ENCODE measurements around the gene SCN11A.

The SCN11A gene

GRCh38 chr3:39022286-39022630 is 29.5 kb downstream of the SCN11A start:
- H3K79me2 ChIP-seq (ENCODE audit: insufficient read depth, low read length): no peaks in the 10 kb centered on the region
- no peaks in the 10 kb centered on the region for H3K27me3 ChIP-seq (ENCODE audit: insufficient read depth, low read length)
- no peak overlapping the region for H3K4me2 ChIP-seq (ENCODE audit: low read length)
- no peaks in the 10 kb centered on the region for H3K9me3 ChIP-seq (ENCODE audit: low read length)
- no peak overlapping the region for H3K27ac ChIP-seq (ENCODE audit: low read depth, low read length, poor library complexity, severe bottlenecking)
- no peak overlapping the region for H2AFZ ChIP-seq (ENCODE audit: low read length)
- H3K9ac ChIP-seq (ENCODE audit: low read length): no peak overlapping the region
- no peaks in the 10 kb centered on the region for H3K36me3 ChIP-seq (ENCODE audit: insufficient read depth, low read length)
- no peaks in the 10 kb centered on the region for H3K4me1 ChIP-seq (ENCODE audit: insufficient read depth, low read length, severe bottlenecking)
- TF ChIP-seq EZH2 (IDR thresholded peaks at IDR 0.05; ENCODE audit: borderline replicate concordance, low read length) (no peak), CTCF (IDR thresholded peaks at IDR 0.05; ENCODE audit: low read length) (no peak)
- H3K9me2 ChIP-seq (ENCODE audit: low read depth, low read length): no peaks in the 10 kb centered on the region
- H4K20me1 ChIP-seq (ENCODE audit: insufficient read depth, low read length): no peaks in the 10 kb centered on the region
- no peak overlapping the region for H3K4me3 ChIP-seq (ENCODE audit: low read depth, low read length, poor library complexity, severe bottlenecking)
- H3F3A ChIP-seq (ENCODE audit: insufficient read depth, low read length): no peaks in the 10 kb centered on the region

GRCh38 chr3:39021465-39022285 is 30.1 kb downstream of the SCN11A start:
- Histone ChIP-seq H3K9ac (ENCODE audit: low read length) (no peak overlapping the region), H3K36me3 (ENCODE audit: insufficient read depth, low read length) (no peaks in the 10 kb centered on the region), H2AFZ (ENCODE audit: low read length) (no peak overlapping the region), H3K4me1 (ENCODE audit: insufficient read depth, low read length, severe bottlenecking) (no peaks in the 10 kb centered on the region), H3K9me2 (ENCODE audit: low read depth, low read length) (no peaks in the 10 kb centered on the region), H3K4me3 (ENCODE audit: low read depth, low read length, poor library complexity, severe bottlenecking) (no peak overlapping the region), H3K9me3 (ENCODE audit: low read length) (no peaks in the 10 kb centered on the region), H4K20me1 (ENCODE audit: insufficient read depth, low read length) (no peaks in the 10 kb centered on the region), H3K27ac (ENCODE audit: low read depth, low read length, poor library complexity, severe bottlenecking) (no peak overlapping the region), H3K27me3 (ENCODE audit: insufficient read depth, low read length) (no peaks in the 10 kb centered on the region), H3K79me2 (ENCODE audit: insufficient read depth, low read length) (no peaks in the 10 kb centered on the region), H3K4me2 (ENCODE audit: low read length) (no peak overlapping the region), H3F3A (ENCODE audit: insufficient read depth, low read length) (no peaks in the 10 kb centered on the region)
- no peak for TF ChIP-seq CTCF (IDR thresholded peaks at IDR 0.05; ENCODE audit: low read length)
- TF ChIP-seq EZH2 (IDR thresholded peaks at IDR 0.05; ENCODE audit: borderline replicate concordance, low read length): no peak

- Histone ChIP-seq H3F3A (ENCODE audit: insufficient read depth, low read length) (no peaks in the 10 kb centered on the region), H3K9me3 (ENCODE audit: low read length) (no peaks in the 10 kb centered on the region), H4K20me1 (ENCODE audit: insufficient read depth, low read length) (no peaks in the 10 kb centered on the region), H3K9ac (ENCODE audit: low read length) (no peak overlapping the region), H3K4me3 (ENCODE audit: low read depth, low read length, poor library complexity, severe bottlenecking) (no peak overlapping the region), H3K4me1 (ENCODE audit: insufficient read depth, low read length, severe bottlenecking) (no peaks in the 10 kb centered on the region), H3K27ac (ENCODE audit: low read depth, low read length, poor library complexity, severe bottlenecking) (no peak overlapping the region), H3K4me2 (ENCODE audit: low read length) (no peak overlapping the region), H3K36me3 (ENCODE audit: insufficient read depth, low read length) (no peaks in the 10 kb centered on the region), H3K27me3 (ENCODE audit: insufficient read depth, low read length) (no peaks in the 10 kb centered on the region), H3K9me2 (ENCODE audit: low read depth, low read length) (no peaks in the 10 kb centered on the region), H3K79me2 (ENCODE audit: insufficient read depth, low read length) (no peaks in the 10 kb centered on the region), H2AFZ (ENCODE audit: low read length) (no peak overlapping the region)
- TF ChIP-seq EZH2 (IDR thresholded peaks at IDR 0.05; ENCODE audit: borderline replicate concordance, low read length): no peak
- no peak for TF ChIP-seq CTCF (IDR thresholded peaks at IDR 0.05; ENCODE audit: low read length)
These were observed 30.7 kb downstream of the SCN11A start for GRCh38 chr3:39021029-39021428.

All from OCI-LY1 (cell line).